Kidney epithelial cell (primary cell): ENCODE measurements around the gene PGBD5. TPM values are rescaled to one million over a fixed set of nuclear protein-coding genes. Genes with fewer than 3 reads are reported as not detected.

Source experiments
- DNase-seq: peaks from one replicate; pipeline ENCODE4 v3.0.0-alpha.2; 2010; ENCODE audit warnings: low read depth
- H3K27me3 ChIP-seq: 2 replicates; pipeline ENCODE4 v1.6.0; 2011; ENCODE audit warnings: low read length; ENCODE audit not compliant: control insufficient read depth, insufficient read depth
- H3K36me3 ChIP-seq: 2 replicates; pipeline ENCODE4 v1.5.1; 2011; ENCODE audit warnings: low read length; ENCODE audit not compliant: control insufficient read depth, insufficient read depth
- H3K4me3 ChIP-seq: 2 replicates; pipeline ENCODE4 v1.5.1; 2011; ENCODE audit warnings: low read depth, mild to moderate bottlenecking, control low read depth, low read length
- total RNA-seq: library from RNA; depleted of rRNA; stranded (reverse); fragments of >200 nt; gene quantifications from 2 replicates; pipeline ENCODE4 v1.2.3, GENCODE V29; 2015
- TF ChIP-seq, protein P1 (sequence below): IDR thresholded peaks from 2 replicates; pipeline ENCODE4 v1.5.1; 2011; ENCODE audit warnings: mild to moderate bottlenecking, moderate library complexity, low read length, control low read depth, inconsistent platforms; ENCODE audit not compliant: insufficient read depth, poor library complexity, severe bottlenecking

PGBD5 gene
- total RNA-seq, 1 donor from 2014 or later: 54.0 TPM

DNA sequence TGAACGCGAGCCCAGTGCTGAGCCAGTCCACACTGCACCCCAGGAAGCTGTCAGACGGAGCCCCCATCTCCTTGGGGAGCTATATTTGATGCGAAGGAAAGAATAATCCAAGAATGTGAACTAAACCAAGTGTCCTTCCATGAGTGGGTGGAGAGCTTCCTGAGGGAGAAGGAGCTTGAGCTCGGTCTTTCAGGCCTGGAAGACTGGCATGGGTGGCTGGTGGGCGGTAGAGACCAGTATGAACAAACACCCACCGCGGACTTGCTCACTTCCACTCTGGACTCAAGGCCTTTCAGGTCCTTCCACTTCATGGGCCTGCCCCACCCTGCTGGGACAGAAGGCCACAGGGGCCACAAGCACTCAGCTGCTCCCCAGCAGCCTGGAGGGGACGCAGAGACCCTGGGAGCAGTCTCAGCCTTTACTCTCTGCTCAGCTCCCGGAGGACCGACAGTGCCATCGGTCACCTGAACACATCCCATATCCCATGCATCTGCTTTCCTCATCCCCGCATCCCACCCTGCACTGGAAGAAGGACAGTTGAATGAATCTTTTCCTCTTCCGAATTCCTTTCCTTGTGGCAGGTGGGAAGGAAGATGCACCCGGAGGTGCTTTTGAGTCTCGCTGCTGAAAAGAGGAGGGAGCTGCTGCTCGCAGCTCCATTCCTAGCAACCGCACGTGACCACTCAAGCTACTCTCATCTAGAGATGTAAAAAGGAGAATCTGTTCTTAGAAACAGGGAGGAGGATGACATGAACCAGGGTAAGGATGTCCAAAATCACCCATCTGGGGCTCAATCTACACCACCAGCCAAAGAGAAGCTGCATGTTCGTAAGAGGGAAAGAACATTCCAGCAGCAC, 92.3 kb downstream of the PGBD5 start:
- TF ChIP-seq, protein P1, sequence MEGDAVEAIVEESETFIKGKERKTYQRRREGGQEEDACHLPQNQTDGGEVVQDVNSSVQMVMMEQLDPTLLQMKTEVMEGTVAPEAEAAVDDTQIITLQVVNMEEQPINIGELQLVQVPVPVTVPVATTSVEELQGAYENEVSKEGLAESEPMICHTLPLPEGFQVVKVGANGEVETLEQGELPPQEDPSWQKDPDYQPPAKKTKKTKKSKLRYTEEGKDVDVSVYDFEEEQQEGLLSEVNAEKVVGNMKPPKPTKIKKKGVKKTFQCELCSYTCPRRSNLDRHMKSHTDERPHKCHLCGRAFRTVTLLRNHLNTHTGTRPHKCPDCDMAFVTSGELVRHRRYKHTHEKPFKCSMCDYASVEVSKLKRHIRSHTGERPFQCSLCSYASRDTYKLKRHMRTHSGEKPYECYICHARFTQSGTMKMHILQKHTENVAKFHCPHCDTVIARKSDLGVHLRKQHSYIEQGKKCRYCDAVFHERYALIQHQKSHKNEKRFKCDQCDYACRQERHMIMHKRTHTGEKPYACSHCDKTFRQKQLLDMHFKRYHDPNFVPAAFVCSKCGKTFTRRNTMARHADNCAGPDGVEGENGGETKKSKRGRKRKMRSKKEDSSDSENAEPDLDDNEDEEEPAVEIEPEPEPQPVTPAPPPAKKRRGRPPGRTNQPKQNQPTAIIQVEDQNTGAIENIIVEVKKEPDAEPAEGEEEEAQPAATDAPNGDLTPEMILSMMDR: no peak
- DNase-seq: no peak
- H3K4me3 ChIP-seq: no peak overlapping the region

DNA sequence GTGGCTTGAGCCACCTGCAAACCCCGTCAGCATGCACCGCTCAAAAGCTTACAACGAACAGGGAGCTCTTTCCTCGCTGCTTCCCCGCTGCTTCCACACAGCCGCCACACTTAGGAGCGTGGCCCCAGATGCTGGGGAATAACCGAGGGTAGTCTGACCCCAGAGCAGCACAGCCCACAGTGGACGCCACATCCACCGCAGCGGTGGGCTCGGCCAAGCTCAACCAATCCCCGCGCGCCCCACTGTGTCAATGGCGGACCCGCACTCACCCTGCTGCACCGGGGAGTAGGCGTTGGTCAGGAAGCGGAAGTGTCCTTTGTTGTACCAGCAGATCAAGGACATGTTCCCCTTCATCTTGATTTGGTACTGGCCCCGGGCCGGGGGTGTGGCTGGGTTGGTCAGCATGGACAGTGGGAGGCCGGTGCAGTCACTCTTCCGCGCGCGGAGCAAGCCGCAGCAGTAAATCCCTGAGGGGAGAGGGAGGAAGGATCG, 93.5 kb downstream of the PGBD5 start:
- H3K27me3 ChIP-seq: no peaks in the 10 kb centered on the region
- DNase-seq: no peak
- TF ChIP-seq, protein P1: no peak
- H3K36me3 ChIP-seq: no peaks in the 10 kb centered on the region
- H3K4me3 ChIP-seq: no peak overlapping the region

More for the DNA sequence above, 92.3 kb downstream of the PGBD5 start:
- no peaks in the 10 kb centered on the region for H3K36me3 ChIP-seq
- no peaks in the 10 kb centered on the region for H3K27me3 ChIP-seq

DNA sequence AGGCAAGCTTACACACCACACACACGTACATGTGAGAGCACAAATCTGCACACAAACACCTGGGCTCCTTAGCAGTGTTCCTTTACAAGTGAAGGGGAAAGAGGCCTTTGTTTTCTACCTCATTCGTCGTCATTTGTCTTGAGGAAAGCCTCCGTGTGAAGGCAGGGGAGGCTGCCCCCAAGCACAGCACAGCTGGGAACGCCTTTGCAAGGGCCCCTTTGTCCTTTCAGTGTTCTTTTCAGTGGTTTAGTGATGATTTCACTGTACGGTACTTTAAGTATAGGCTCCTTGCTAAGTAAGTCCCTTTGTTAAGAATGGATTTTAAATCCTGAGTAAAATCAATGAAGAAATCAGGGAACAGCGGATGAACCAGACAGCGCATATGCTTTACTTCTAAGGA, 94.1 kb downstream of the PGBD5 start:
- Histone ChIP-seq H3K27me3 (no peaks in the 10 kb centered on the region), H3K36me3 (no peaks in the 10 kb centered on the region), H3K4me3 (no peak overlapping the region)
- DNase-seq: no peak
- TF ChIP-seq, protein P1: no peak

DNA sequence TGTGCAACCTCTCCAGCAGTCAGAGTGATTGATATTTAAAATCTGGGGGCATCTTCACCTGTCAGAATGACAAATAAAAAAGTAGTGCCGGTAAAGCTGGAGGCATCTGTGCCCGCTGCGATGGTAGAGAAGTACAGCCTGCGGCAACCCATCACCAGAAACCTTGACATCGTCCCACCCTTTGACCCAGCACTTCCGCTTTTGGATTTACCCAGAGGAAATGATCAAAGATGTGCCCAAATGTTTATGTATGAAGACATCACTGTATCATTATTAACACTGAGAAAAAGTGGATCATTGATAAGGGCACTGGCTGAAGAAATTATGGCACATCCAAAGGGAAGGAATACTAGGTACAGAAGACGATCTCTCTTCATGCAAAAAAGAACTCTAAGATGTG, 96.0 kb downstream of the PGBD5 start:
- TF ChIP-seq, protein P1: no peak
- DNase-seq: no peak

DNA sequence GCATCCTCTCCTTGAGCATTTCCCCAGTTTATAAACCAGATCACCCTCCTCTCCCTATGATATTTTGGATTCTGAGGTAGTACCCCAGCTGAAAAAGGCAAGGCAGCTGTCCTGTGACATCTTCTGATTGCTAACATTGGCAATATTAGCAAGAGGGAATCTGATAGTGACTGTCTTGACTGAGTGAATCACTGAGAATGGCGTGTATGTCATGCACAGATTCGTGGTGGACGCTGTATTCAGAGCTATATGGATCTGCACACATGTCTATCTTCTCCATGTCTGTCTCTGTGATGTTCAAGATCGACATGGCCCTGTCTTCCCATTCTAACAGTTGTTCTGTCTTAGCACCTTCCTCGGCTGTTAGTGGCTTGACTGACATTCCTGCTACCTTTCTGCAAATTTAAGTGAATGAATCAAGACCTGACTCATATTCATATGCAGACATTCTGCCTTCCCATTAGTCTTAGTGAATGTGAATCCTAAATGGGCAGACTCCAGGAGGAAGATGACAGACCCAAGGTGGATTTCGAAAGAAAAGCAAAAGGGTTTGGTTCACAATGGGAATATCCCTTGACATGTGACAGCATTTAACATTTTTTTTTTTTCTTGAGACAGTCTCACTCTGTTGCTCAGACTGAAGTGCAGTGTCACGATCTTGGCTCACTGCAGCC, 97.7 kb downstream of the PGBD5 start:
- no peaks in the 10 kb centered on the region for H3K27me3 ChIP-seq
- TF ChIP-seq, protein P1: no peak
- peak; percentile 25 for DNase-seq
- H3K4me3 ChIP-seq: no peak overlapping the region
- no peaks in the 10 kb centered on the region for H3K36me3 ChIP-seq

More for the DNA sequence above, 96.0 kb downstream of the PGBD5 start:
- H3K36me3 ChIP-seq: no peaks in the 10 kb centered on the region
- H3K4me3 ChIP-seq: no peak overlapping the region
- H3K27me3 ChIP-seq: no peaks in the 10 kb centered on the region
